SIG-M5 (cell line): ENCODE data around the gene AWAT1.
"Not testable (repeated sequence)": the region's sequence is repeated elsewhere in the genome, so short reads cannot be mapped to it uniquely, and the experiment has no call there.

Source experiments
- DNase-seq: peaks from one replicate; lab custom pipeline; 2025; lab: John Stamatoyannopoulos, UW

AWAT1 gene

DNA sequence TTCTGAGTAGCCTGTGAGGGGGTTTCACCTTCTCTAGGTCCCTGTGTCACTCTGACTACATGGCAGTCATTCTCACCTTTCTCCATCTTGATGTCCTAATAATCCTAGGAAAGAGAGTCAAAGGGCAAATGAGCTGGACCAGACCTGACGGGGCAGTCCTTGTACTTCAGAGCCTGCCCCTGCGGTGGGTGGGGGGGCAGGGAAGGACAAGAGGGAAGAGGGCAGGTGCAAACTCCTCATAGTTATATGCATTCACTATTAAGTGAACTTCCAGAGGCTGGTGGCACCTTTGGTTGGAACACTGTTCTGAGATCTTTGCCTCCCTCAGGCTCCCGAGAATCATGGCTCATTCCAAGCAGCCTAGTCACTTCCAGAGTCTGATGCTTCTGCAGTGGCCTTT is at the start of gene AWAT1:
Gene AWAT1, plus strand, starts transcription at position 301 of the 400 bp plus-strand sequence. Its CDS starts 41 bp downstream, at position 342.
- DNase-seq, result no peak

DNA sequence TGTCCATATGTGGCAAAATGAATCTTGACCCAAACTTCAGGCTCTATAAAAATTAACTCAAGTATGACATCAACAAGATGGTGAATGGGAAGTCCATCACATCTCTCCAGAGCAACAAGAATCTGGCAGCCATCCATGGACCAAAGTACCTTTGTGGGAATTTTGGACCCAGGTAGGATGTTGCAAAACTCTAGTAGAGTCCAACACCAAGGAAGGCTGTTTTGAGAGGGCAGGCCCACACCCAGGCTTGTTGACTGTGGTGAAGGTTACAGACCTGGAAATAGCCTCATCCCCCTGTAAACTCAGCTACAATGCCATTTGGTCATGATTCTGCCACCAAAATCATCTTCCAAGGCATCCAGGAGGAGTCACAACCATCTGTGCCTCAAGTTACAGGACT is 44.2 kb upstream of the AWAT1 start:
- no peak for DNase-seq

DNA sequence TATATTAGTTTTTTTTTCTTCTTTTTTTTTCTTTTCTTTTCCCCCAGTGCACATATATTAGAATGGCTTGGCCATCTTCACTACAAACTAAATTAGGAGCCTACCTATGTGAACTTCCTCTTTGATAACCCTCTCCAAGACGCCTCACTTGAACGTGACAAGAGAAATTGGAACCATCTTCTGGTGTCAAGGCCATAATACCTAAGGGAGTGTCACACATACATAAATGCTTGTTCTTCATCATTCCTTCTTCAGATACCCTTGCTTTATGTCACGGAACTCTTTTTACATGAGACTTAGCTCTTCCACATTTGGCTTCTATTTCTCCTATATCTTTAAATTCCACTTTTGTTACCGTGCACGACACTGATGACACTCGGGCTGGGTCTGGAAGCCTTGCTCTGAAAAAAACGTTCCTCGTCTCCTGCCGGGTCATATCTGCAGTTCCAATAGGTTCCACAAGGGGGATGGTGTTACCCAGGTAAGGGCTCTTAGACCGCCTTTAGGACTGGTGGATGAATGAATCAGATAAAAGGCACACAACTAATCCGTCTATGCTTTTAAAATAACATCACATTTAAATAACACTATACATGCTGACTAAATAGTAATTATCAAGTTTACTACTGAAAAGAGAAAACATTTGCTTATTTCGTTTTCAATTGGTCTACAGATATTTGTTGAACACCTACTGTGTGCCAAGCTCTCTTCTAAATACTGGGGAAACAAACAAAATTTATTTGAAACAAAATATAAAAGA is 37.3 kb upstream of the AWAT1 start:
- DNase-seq, result no peak

DNA sequence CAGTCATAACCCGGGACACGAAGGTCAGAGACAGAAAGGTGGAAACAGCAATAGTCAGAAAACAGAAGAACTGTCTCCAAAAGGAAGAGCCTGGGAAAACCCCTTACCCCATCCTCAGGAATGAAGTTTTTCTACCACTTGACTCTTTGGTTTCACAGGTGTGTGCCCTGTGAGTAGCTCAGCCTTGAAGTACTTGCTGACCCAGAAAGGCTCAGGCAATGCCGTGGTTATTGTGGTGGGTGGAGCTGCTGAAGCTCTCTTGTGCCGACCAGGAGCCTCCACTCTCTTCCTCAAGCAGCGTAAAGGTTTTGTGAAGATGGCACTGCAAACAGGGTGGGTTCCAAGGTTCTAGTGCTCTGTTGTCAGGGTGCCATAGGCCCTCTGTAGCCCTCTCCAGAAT is 32.7 kb upstream of the AWAT1 start:
- no peak for DNase-seq

DNA sequence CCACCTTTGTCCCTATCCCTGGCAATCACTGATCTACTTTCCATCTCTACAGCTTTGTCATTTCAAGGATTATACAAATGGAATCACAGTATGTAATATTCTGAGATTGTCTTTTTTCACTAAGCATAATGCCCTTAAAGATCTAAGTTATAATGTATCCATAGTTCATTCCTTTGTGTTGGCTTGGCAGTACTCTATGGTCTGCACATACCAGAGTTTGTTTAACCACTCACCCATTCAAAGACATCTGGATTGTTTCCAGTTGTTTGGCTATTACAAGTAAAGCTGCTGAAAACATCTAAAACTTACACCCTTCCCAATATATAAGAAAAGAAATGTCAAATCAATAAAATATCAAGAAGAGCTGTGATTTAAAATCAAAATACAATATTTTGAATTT is 26.0 kb upstream of the AWAT1 start:
- DNase-seq, result no peak

DNA sequence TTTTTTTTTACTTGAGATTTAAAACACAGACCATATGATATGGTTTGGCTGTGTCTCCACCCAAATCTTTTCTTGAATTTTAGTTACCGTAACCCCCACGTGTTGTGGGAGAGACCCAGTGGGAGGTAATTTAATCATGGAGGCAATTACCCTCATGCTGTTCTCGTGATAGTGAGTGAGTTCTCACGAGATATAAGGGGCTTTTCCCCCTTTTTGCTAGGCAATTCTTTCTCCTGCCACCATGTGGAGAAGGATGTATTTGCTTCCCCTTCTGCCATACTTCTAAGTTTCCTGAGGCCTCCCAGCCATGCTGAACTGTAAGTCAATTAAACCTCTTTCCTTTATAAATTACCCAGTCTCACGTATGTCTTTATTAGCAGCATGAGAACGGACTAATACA is 24.9 kb upstream of the AWAT1 start:
- DNase-seq, result not testable (repeated sequence)

DNA sequence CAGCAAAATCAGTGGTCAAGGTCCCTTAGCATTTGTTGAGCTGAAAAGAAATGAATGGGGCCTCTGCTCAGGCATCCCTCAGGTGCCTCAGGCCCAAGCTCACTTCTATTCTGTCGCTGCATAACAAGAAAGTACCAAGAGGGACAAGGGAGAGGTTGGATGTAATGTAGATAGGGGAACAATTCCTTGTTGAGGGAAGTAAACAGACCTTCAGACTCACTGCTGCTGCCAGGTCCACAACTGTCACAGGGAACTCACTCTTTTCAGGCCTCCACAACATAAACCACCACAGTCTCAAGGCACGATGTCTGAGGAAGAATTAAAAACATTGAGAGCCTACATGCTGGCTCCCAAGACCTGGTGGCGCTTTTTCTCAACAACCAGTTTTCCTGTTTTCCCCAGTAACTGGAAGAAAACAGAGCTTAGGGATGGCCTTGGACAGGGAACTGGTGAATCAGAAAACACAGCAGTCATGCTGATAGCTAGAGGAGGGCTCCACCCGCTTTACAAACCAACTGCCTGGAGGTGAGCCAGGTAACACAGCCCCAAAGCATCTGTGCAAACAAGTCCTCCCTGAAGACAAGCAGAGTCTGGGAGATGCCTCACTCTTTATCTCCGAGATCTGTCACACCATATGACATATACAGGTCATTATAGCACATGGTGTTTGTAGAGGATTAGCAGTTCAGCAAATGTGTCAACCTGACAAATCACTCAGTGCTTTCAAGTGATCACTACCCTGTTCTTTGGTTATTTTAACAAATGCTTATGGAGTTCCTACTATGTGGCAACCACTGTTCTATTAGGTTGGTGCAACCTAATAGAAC is 14.3 kb upstream of the AWAT1 start:
- no peak for DNase-seq

DNA sequence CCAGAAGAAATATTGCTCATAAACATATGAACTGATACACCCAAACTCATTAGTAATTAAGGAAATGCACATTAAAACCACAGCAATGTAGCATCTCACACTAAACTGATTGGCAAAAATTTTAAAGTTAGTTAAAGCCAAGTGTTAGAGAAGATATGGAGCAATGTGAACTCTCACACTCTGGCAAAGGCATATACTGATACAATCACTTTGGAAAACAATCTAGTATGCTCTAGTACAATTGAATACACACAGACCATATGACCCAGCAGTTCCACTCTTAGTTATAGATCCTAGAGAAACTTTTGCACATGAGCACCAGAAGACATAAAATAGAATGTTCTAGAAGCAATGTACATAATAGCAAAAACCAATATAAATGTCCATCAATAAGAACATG is 8.4 kb upstream of the AWAT1 start:
- no peak for DNase-seq

DNA sequence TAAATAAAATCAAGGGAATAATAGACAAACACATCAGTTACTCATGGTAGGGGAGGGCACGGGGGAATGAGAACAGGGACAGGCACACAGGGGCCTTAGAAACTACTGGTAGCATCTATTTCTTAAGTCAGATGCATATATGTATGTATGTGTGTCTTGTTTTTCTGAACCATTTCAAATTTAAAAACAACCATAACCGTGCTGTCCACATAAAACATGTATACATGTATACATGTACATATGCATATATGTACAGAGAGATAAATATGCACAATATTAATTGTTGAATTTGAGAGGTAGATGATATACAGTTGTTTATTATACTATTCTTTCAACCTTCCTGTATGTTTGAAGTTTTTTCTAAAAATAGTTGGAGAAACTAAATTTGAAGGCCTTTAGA is 7.8 kb upstream of the AWAT1 start:
- no peak for DNase-seq

DNA sequence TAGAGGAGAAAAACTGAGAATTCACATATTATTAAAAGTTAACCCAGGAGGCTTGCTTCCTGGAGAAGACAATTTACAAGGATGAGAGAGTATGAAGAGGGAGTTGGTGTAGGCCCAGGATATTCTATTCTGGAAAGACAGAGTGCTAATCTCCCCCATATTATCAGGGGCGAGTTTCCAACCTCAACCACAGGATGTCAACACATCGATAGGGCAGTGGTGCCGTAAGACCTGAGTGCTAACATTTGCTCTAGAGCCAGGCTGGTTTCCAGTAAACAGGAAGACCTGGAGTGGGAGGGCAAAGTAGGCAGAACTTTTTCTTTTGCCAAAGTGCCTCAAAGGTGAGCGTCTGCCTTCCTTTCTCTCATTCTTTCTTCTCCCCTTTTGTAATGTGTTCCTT is 2.8 kb upstream of the AWAT1 start:
- no peak for DNase-seq

DNA sequence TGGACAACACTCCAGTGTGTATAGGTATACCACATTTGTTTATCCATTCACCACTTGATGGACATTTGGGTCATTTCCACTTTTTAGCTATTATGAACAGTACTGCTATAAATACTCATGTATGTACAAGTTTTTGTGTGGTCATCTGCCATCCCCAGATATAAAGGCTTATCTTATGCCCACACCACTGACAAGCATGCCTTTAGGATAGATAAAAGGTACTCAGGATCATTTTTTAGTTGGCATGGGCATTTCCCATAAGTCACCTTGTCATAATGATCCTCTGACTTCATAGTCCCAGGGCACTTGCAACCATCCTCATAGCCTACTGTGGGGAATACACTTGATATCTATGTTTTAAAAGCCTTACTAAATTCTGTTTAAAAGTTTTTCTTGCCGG is 6.3 kb downstream of the AWAT1 start:
- DNase-seq, result no peak

DNA sequence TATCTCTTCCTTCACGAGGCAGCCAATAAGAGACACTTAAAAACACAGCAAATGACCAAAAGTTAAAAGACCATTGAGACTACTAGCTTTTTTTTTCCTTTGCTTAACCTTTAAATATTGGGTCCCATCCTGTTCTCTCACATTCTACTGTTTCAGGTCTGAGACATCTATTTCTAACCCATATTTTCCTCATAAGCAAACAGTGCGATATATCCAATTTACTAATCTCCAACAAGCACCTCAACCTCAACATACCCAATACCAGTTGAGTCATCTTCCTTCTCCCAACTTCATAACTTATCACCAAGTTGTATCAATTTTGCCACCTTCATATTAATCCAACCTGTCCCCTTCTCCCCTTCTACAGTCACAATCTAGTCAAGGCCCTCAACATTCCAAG is 7.0 kb downstream of the AWAT1 start:
- no peak for DNase-seq

DNA sequence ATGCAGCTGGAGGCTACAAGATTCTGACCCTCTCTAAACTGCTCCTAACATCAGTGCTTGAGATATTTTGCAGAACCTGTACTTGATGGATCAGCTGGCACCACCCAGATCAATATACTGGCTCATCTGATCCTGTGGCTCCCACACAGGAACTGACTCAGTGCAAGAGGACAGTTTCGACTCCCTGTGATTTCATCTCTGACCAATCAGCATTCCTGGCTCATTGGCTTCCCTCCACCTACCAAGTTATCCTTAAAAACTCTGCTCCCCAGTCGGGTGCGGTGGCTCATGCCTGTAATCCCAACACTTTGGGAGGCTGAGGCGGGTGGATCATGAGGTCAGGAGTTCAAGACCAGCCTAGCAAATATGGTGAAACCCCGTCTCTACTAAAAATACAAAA is 9.1 kb downstream of the AWAT1 start:
- DNase-seq, result not testable (repeated sequence)

DNA sequence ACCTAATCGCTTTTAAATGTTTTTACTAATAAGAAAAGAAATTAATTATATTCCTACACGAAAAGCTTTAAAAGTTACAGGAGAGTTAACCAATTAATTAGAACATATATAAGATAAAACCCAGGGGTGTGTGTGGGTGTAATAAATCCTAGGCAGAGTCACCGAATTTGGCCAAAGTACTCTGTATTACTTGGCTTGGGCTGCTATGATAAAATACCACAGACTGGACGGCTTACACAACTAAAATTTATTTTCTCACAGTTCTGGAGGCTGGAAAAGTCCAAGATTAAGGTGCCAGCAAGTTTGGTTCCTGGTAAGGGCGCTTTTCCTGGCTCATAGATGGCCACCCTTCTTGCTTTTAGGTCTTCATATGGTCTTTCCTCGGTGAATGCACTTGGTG is 10.4 kb downstream of the AWAT1 start:
- no peak for DNase-seq

DNA sequence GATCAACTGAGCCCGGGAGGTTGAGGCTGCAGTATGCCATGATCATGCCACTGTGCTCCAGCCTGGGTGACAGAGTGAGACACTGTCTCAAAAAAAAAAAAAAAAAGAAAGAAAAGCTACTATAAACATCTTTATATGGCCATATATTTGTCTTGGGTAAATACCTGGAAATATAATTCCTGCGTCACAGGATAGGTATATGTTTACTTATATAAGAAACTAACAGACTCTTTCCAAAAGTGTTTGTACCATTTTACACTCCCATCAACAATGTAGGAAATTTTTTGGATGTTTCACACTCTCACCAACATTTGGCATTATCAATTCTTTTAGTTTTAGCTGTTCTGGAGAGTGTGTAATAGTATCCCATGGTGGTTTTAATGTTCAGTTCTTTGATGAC is 12.8 kb downstream of the AWAT1 start:
- DNase-seq, result no peak

DNA sequence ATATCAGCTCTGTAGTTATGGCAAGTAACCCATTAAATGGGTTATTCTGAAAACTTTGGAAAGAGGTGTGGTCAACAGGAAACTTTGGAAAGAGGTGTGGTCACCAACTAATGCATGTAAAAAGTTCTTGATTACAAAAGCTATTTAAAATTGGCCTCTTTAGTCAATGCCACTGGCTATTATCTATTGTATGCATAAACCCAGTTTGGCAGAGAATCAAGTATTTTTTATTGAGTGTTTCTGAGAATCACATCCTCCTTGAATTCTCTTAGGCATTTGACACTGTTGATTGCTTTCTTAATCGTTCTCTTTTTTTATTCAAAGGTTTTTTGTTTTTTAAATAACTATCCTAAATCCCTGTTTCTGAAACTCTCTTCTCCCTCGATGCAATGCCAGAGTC is 18.0 kb downstream of the AWAT1 start:
- no peak for DNase-seq

DNA sequence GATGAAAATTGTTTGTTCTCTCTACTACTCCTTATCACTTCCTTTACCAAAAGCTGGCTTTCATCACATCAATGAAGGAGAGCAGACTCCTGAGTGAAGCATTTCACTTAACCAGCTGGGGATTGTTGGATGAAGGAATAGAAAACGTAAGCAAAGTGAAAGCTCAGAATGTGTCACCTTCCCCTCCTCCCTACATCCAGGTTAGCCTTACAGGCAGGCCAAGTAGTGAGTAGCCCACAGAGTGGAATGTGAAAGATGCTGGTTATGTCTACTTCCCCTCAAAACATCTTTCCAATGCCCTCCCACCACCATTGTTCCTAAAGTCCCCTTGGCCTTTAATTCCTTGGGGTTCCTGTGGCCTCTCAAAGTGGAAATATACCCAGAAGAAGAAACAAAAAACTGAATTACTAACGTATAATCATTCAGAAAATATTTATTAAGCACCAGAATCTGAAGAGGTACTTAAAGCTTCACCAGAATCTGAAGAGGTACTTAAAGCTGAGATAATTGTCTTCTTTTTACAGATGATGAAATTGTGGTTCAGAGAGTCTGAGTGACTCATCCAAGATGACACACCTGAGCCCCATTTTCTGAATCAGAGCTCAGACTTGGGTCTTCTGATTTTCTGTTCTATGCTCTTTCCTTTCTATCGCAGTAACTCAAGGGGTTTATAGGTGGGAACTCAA is 19.1 kb downstream of the AWAT1 start:
- no peak for DNase-seq

DNA sequence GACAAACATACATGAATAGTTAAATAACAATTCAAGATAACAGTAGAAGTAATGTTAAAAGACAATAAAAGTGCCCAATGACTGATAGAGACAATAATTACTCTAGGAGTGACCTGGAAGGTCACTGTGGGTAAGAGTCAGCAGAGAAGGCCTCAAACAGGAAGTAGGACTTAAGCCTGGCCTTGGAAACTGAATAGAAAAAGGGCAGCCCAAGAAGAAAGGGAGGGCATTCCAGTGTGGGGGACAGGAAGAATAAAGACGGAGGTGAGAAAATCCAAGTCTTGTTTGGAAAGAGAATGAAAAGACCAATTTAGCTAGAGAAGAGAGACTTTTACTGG is 19.6 kb downstream of the AWAT1 start:
- DNase-seq, result no peak

DNA sequence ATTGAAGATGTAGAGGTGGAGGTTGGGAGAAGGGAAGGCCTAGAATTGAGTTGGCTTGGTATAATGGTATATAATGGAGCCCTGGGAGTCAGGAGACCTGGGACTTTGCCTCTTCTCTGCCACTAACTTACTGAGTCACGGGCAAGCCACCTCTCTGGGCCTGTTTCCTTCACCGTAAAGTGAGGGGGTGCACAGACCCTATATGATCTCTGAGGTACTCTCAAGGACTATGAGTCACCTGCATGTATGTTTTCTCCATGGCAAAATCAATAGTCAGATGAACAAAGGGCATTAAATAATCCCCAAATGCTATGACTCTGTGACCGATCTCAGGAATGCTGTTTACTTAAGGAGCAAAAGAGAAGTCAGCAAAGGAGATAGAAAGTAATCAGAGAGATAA is 20.5 kb downstream of the AWAT1 start:
- no peak for DNase-seq

DNA sequence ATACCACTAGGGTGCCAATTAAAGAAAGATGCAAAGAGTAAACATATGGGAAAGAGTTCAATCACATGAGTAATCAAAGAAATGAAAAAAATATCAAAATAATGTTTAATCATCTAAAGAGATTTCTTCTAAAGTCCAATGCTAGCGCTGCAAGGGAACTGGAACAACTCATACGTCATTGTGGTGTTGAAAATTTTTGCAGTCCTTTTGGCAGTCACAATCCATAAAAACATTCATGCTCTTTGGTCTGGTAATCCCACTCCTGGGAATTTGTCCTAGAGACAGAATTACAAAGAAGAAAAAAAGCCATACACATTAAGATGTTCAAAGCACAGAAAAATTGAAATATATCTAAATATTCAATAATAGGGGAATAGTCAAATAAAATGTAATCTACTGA is 21.0 kb downstream of the AWAT1 start:
- DNase-seq, result no peak

DNA sequence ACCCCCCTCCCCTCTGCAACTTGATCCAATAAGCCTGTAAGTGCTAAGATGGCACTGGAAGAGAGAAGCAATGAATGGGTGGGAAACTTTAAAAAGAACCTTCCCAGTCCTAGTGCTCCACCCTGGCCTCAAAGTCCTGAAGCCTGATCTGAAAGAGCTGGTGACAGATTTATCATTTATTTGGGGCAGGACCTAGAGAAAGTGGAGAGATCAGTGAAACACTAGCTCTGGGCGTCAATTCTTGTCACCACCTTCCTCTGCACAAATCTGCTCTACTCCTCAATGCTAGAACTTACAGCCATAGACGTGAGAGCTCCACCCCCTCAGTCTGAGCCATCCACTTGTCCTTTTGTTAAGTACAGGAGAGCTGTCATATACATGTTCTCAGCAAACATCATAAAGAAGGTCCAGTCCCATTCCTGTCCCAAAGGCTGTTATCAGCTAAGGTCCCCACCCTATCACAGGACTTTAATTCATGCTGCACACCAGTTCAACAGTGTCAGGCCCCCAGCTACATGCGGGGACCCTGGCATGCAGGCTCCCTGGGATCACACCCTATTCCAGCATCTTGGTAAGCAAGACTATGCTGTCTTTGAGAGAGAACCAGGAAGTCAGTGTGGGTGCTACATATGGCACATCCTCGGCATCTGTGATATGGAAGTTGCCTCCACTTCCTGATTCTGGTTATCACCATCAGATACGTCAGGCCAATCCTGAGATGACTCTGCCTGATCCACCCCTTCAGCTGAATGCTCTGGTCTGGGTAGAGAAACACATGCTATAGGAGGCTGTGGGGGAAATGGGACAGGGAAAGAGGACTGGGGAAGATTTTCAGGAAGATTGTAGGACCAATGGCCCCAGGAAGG is 23.2 kb downstream of the AWAT1 start:
- no peak for DNase-seq

DNA sequence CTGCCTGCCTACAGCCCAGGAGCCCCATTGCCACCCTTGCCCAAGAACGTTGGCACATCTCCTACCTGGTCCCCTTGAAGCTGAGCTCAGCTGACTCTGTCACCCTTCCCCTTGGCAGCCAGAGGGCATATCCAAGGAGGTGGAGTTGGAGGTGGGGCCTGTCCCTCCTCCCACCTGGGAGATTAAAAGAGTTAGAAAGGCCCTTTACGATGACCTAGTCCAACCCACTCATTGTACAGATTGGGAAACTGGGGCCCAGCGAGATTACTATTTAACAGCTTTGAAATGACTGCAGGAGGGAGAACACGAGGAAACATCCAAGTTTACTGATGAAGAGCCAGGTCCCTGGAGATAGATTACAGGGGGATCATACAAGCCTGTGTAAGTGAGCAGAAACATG is 25.6 kb downstream of the AWAT1 start, which contains the start of gene P2RY4:
Gene P2RY4, minus strand, starts transcription at position 101 of the 400 bp plus-strand sequence. CDS start 580 bp downstream, outside the sequence.
- DNase-seq, result no peak
